ENCODE data around the gene DMPK. TPM values are rescaled to one million over a fixed set of nuclear protein-coding genes. Genes with fewer than 3 reads are reported as not detected.

DMPK gene
- total and polyA plus RNA-seq, 9 of the 15 experiments (the other 6 are each of a cell fraction or from before 2014, with no cell fraction given) = 0.24 to 31.3 (median 7.3) TPM

- TF ChIP-seq, protein P1, sequence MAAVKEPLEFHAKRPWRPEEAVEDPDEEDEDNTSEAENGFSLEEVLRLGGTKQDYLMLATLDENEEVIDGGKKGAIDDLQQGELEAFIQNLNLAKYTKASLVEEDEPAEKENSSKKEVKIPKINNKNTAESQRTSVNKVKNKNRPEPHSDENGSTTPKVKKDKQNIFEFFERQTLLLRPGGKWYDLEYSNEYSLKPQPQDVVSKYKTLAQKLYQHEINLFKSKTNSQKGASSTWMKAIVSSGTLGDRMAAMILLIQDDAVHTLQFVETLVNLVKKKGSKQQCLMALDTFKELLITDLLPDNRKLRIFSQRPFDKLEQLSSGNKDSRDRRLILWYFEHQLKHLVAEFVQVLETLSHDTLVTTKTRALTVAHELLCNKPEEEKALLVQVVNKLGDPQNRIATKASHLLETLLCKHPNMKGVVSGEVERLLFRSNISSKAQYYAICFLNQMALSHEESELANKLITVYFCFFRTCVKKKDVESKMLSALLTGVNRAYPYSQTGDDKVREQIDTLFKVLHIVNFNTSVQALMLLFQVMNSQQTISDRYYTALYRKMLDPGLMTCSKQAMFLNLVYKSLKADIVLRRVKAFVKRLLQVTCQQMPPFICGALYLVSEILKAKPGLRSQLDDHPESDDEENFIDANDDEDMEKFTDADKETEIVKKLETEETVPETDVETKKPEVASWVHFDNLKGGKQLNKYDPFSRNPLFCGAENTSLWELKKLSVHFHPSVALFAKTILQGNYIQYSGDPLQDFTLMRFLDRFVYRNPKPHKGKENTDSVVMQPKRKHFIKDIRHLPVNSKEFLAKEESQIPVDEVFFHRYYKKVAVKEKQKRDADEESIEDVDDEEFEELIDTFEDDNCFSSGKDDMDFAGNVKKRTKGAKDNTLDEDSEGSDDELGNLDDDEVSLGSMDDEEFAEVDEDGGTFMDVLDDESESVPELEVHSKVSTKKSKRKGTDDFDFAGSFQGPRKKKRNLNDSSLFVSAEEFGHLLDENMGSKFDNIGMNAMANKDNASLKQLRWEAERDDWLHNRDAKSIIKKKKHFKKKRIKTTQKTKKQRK (IDR thresholded peaks at IDR 0.05; ENCODE audit: borderline replicate concordance, low read depth, low read length) = no peak
- TF ChIP-seq ZNF436 (CRISPR knock-in tag; IDR thresholded peaks at IDR 0.05) (no peak), CHD4 (IDR thresholded peaks at IDR 0.05; ENCODE audit: insufficient read depth, insufficient replicate concordance, low read depth, low read length, poor library complexity, severe bottlenecking) (no peak), PCBP1 (IDR thresholded peaks at IDR 0.05; ENCODE audit: low read depth, low read length, poor library complexity, severe bottlenecking) (no peak)
Measured at GRCh38 chr19:45825263-45825605, 42.9 kb upstream of the DMPK start (continued).

DNA sequence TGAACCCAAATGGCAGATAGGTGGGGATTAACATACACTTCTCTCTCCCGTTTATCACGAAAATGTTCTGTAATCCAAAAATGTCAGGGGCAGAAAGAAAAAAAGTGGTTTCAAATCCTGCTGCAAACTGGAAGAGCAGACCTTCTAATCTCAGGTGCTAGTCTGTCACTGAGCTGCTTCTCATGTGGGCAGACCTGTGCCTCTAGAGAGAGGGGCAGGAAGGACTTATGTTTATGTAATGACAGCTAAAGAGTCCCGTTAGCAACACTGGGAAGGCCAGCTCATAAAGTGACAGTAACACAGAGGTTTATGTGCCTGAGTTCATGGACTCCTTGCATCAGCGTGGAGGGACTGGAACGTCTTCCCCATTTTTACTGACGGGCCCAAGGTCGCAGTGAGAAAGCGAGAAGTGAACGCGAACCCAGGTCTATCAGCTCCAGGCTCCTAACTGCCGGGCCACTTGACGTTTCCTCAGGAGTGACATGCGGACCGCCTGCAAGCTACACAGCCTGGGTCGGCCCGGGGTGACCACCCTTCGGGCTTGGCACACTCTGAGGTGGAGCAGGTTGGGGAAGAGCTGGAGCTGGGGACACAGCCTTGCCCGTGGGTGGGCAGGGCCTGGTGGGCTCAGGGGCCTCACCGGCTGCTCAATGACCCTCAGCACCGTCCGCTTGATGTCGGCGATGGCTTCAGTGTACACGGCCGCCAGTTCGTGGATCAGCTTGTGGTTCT lies 42.4 kb upstream of the DMPK start:
- WGBS (ENCODE audit: insufficient coverage, low coverage, missing lambda C conversion rate) = 89% methylated on average over 26 of the region's 26 CpGs
- Histone ChIP-seq H3K27me3 (ENCODE audit: control insufficient read depth in 2 of 2, insufficient read depth in 2 of 2, low read length in 2 of 2) (no peaks in the 10 kb centered on the region), H2AFZ (ENCODE audit: low read depth, low read length) (no peak overlapping the region), H3K27ac (ENCODE audit: extremely low read depth, low read depth, low read length) (no peak overlapping the region), H3K4me2 (ENCODE audit: insufficient read depth, low read length) (no peak overlapping the region), H3K4me3 (no peak overlapping the region), H3K4me1 (replicated peaks in 1 of 2; ENCODE audit: control insufficient read depth in 2 of 2, insufficient read depth in 2 of 2, low read length in 2 of 2) (peaks cover 0 to 10% of the 10 kb centered on the region in 2 experiments; a peak in 1 of 5 replicates), H3K36me3 (ENCODE audit: control insufficient read depth, insufficient read depth, low read length) (peaks cover 96% of the 10 kb centered on the region; the same call in 2 of the 3 replicates), H3K9ac (ENCODE audit: insufficient read depth in 1 of 2, low read depth in 2 of 2, low read length in 2 of 2) (peak overlapping the region in 1 of 2 experiments; percentile 26; a peak in 1 of 4 replicates), H3K9me1 (ENCODE audit: control insufficient read depth, insufficient read depth, low read length) (peaks cover 6% of the 10 kb centered on the region), H4K20me1 (replicated peaks; ENCODE audit: control insufficient read depth, insufficient read depth, low read length) (0 out of 2 replicates have a peak, but pooled peaks cover 9% of the 10 kb centered on the region), H3K9me3 (replicated peaks; ENCODE audit: control insufficient read depth, insufficient read depth, low read depth, low read length) (no peaks in the 10 kb centered on the region), H3K79me2 (ENCODE audit: control insufficient read depth, insufficient read depth, low read length) (no peaks in the 10 kb centered on the region)
- no peak for ATAC-seq
- TF ChIP-seq PTBP1 (IDR thresholded peaks at IDR 0.05; ENCODE audit: low read depth, low read length) (no peak), POLR2G (IDR thresholded peaks at IDR 0.05; ENCODE audit: low read depth, low read length) (0 out of 2 replicates have a peak, but pooled peaks have one; percentile 33)
- no TSS peak for BruUV-seq (replicated peaks)
- DNase-seq (ENCODE audit: extremely low read depth in 1 of 4, low spot score in 3 of 4) = no peak
- no peak for FAIRE-seq
- ChIA-PET CTCF (ENCODE audit: low intra/inter-chr PET ratio) (no interaction called here), POLR2A (interaction anchor here (0.7 to 1.1 kb wide), 3 partner anchors 23 to 156 kb away, joined by 3 read pairs; no protein-coding TSS in a partner anchor)
- in situ Hi-C loops (cut with MboI) = no loop called here
- intact Hi-C loops (cut with micrococcal nuclease) = no loop called here

Measured in K562 (cell line).